Nephron progenitor cell (in vitro differentiated cells): Measurements from ENCODE around the gene C1QTNF8.

Source experiments
- DNase-seq: peaks from one replicate; pipeline ENCODE4 v3.0.0; 2021
- H3K27ac Mint-ChIP-seq: 2 replicates; pipeline ENCODE4 v1.8.0; 2021; ENCODE audit warnings: mild to moderate bottlenecking, moderate library complexity, mixed read lengths
- H3K27me3 Mint-ChIP-seq: 2 replicates; pipeline ENCODE4 v1.8.0; 2021; ENCODE audit warnings: mild to moderate bottlenecking, low read depth, mixed read lengths; ENCODE audit not compliant: poor library complexity
- H3K36me3 Mint-ChIP-seq: 2 replicates; pipeline ENCODE4 v1.8.0; 2021; ENCODE audit warnings: low read depth, mixed read lengths
- H3K4me1 Mint-ChIP-seq: 2 replicates; pipeline ENCODE4 v1.8.0; 2021; ENCODE audit warnings: mixed read lengths
- H3K4me3 Mint-ChIP-seq: 2 replicates; pipeline ENCODE4 v1.8.0; 2021; ENCODE audit warnings: mild to moderate bottlenecking, moderate library complexity, mixed read lengths
- H3K9me3 Mint-ChIP-seq: 2 replicates; pipeline ENCODE4 v1.8.0; 2021; ENCODE audit warnings: mild to moderate bottlenecking, moderate library complexity, mixed read lengths
- CTCF ChIP-seq: fragments of 200-600 bp; sonication (generic); IDR thresholded peaks from 2 replicates; pipeline ENCODE4 v1.5.0; 2021; ENCODE audit warnings: antibody characterized with exemption

Gene C1QTNF8

DNA sequence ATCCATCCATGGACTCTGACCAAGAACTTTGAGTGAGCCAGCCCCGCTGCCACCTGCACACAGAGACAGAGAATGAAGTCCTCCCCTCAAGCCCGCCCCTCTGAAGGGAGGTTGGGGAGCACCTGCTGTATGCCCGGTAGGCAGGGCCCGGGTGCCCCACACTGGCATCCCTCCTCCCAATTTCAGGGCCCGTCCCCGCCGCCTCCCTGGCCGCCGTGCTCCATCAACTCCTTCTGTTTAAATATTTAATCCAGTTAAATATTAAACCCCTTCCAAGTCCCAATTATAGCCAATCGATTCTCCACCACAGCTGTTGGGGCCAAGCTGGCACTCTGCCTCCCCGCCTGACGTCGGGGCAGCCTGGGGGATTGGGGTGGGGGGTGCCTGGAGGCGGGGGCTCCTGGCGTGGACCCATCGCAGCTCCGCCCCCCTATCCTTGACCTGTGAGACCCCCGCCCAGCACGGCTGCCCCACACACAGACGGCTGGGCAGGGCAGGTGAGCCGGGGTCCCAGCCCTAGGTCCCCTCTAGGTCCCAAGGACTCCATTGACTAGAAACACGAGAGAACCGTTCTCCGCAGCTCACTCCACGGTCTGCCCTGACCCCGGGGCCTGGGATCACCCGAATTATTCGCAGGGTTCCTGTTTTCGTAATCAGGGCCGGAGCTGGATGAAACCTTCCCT lies 38.9 kb upstream of the C1QTNF8 start:
- H3K9me3 Mint-ChIP-seq = no peaks in the 10 kb centered on the region
- no peak for DNase-seq
- no peak overlapping the region for H3K4me3 Mint-ChIP-seq
- H3K27ac Mint-ChIP-seq = no peak overlapping the region
- H3K27me3 Mint-ChIP-seq = peaks cover 11% of the 10 kb centered on the region
- no peak for TF ChIP-seq CTCF
- peaks cover 18% of the 10 kb centered on the region for H3K4me1 Mint-ChIP-seq
- H3K36me3 Mint-ChIP-seq = no peaks in the 10 kb centered on the region

DNA sequence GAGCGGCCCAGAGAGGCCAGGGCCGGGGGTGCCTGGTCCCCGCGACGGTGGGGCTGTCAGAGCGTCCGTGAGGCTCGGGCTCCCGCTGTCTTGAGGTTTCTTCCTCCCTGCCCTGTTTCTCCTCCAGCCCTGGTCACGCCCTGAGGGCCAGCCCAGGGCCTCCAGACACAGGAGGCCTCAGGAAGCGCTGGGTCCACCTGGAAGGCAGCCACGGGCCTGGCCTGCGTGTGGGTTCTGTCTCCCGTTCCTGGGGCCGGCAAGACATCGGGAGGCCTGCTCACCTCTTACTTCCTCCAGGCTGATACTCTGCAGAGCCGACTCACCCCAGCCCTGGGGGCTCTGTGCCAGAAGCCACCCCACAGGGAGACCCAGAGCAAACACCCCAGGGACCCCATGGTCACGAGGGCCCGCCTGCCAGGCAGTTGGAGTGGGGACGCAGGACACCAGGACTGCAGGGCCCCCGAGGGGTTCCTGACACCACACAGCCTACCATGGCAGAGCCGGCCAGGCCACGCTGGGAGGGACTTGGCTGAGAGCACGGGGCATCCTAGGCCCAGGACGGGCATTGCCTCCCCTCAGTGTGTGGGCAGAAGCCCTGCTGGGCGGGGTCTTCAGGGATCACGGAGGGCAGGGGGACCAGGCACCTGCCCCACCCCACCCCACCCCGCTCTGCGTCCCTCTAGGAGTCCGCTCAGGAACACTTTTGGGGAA lies 37.9 kb upstream of the C1QTNF8 start:
- no peak for TF ChIP-seq CTCF
- Mint-ChIP-seq H3K27me3 (peaks cover 8% of the 10 kb centered on the region), H3K4me3 (no peak overlapping the region), H3K36me3 (no peaks in the 10 kb centered on the region), H3K27ac (no peak overlapping the region), H3K9me3 (no peaks in the 10 kb centered on the region), H3K4me1 (peaks cover 18% of the 10 kb centered on the region)
- DNase-seq = no peak

- Mint-ChIP-seq H3K27me3 (peaks cover 8% of the 10 kb centered on the region), H3K4me1 (peaks cover 18% of the 10 kb centered on the region), H3K27ac (no peak overlapping the region), H3K9me3 (no peaks in the 10 kb centered on the region), H3K36me3 (no peaks in the 10 kb centered on the region), H3K4me3 (no peak overlapping the region)
- no peak for DNase-seq
- TF ChIP-seq CTCF = no peak
These were observed 37.2 kb upstream of the C1QTNF8 start for GRCh38 chr16:1133271-1133670.

GRCh38 chr16:1132431-1132830 lies 36.4 kb upstream of the C1QTNF8 start:
- DNase-seq = no peak
- Mint-ChIP-seq H3K27ac (no peak overlapping the region), H3K4me3 (no peak overlapping the region), H3K4me1 (peaks cover 18% of the 10 kb centered on the region), H3K9me3 (no peaks in the 10 kb centered on the region), H3K27me3 (peaks cover 4% of the 10 kb centered on the region), H3K36me3 (no peaks in the 10 kb centered on the region)
- no peak for TF ChIP-seq CTCF

GRCh38 chr16:1131378-1131994 lies 35.4 kb upstream of the C1QTNF8 start:
- no peak for TF ChIP-seq CTCF
- Mint-ChIP-seq H3K36me3 (no peaks in the 10 kb centered on the region), H3K27ac (no peak overlapping the region), H3K4me3 (no peak overlapping the region), H3K4me1 (peaks cover 15% of the 10 kb centered on the region), H3K27me3 (peaks cover 3% of the 10 kb centered on the region), H3K9me3 (no peaks in the 10 kb centered on the region)
- no peak for DNase-seq
